HG02885 (cell line): ENCODE results near the gene ARL2.
"Not testable (repeated sequence)": the region's sequence is repeated elsewhere in the genome, so short reads cannot be mapped to it uniquely, and the experiment has no call there.

ENCODE experiments used
- ATAC-seq: cut with Tn5 transposase; IDR thresholded peaks from one replicate; pipeline ENCODE4 v1.9.1; 2021; ENCODE audit warnings: mild to moderate bottlenecking; ENCODE audit not compliant: unreplicated experiment, poor library complexity

The ARL2 gene

GRCh38 chr11:65003968-65004367 is 10.0 kb upstream of the ARL2 start:
- ATAC-seq = not testable (repeated sequence)

DNA sequence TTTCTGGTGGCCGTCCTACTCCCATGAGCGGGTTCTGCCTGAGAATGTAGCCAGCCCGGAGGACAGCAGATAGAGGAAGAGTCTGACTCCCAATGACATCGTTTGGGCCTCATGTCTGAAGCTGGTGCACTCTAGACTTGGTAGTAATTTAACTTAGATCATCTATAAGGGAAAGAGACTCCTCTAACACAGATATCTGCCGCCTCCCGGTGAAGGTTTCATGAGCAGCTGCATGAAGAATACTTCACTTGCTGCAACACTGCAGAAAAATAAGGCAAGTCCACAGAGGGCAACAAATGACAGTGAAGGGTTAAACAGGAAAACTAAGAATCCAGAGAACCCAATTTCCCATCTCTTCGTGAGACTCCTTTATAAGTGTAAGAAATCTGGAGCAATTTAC is 5.9 kb upstream of the ARL2 start:
- no peak for ATAC-seq

- ATAC-seq = no peak
Measured at GRCh38 chr11:65008873-65009272, 5.1 kb upstream of the ARL2 start.

GRCh38 chr11:65013130-65013887 is 651 bp upstream of the ARL2 start:
- ATAC-seq = peak; percentile 69

DNA sequence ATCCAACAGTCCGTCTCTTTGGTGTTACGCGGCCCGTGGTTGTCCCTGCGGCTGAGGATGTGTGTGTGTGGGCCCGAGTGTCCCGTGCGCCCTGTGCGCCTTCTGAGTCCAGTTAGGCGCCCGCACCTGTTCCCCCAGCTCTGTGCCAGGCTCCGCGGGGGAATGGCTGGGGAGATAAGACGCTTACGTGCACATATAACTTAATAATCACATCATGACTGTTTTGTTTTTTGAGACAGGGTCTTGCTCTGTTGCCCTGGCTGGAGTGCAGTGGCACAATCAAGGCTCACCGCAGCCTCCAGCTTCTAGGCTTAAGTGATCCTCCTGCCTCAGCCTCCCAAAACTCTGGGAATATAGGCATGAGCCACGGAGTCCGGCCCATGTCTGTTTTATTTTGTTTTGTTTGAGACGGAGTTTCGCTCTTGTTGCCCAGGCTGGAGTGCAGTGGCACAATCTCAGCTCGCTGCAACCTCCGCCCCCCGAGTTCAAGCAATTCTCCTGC is 817 bp downstream of the ARL2 start:
- no peak for ATAC-seq

DNA sequence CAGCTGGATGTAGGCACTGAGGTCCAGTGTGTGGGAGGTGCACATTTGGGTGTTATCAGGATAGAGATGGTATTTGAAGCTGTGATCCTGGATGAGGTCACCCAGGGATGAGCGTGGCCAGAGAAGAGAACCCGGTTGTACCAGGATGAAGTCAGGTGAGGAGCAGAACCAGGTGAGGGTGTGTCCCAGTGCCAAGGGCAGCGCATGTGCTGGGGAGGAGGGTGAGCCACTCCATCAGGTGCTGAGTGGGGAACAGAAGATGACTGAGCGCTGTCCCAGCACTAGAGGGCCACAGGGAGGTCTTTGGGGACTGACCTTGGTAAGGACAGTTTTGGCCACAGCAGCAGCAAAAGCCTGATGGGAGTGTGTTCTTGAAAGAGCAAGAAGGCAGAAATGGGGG is 2.7 kb downstream of the ARL2 start:
- ATAC-seq = no peak

DNA sequence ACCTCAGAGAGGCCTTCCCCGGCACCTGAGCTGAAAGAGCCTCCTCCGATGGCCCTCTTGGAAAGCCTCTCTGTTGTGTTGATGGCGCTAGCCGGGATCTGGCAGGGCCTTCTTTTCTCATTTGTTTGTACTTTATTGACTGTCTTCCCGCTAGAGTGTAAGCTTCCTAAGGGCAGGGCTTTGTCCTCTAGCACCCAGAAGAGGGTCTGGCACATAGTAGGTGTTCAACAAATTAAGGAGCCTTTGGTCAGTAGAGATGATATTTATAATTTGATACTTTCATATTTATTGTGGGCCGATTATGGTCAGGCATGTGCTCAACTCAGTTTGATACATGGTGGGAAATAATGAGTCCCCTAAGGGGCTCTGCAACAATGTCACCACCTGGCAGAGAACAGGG is 4.0 kb downstream of the ARL2 start:
- ATAC-seq = no peak

DNA sequence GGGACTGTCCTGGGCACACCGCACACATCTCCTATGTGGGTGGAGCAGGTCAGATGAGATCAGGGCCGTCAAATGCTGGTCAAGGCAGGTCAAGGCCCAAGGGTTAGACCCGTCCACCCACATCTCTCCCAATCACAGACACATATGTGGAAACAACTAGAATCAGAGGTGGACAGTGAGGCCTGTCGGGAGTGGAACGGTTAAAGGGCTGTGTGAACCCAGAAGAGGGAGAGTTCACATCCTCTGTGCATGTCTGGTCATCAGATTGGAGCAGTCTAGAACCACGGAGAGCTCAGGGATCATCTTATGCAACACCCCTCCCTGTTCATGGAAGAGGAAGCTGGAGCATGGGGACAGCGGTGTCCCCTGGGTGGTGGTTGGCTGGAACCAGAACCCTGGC is 5.9 kb downstream of the ARL2 start:
- ATAC-seq = no peak

DNA sequence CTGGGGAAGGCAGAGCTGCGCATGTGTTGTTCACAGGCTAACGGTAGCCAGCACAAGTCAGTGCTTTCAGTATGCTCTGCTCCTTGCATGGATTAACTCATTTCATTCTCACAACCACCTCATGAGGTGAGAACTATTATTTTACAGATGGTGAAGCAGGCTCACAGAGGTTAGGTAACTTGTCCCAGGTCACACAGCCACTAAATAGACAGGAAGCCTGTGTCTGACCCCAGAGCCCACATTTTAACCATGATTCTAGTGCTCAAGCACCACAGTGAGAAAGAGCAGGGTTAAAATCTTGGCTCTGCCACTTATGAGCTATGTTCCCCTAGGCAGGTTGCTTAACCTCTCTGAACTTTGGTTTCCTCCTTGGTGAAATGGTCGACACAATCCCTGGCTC is 7.0 kb downstream of the ARL2 start:
- no peak for ATAC-seq

- no peak for ATAC-seq
Measured at GRCh38 chr11:65021509-65021908, 7.5 kb downstream of the ARL2 start.

GRCh38 chr11:65023502-65023901 is 9.5 kb downstream of the ARL2 start:
- not testable (repeated sequence) for ATAC-seq

GRCh38 chr11:65026810-65027209 is 12.8 kb downstream of the ARL2 start:
- ATAC-seq = no peak

GRCh38 chr11:65027213-65028067 is 13.5 kb downstream of the ARL2 start, which contains the start of gene SNX15:
Gene SNX15 (plus strand): TSS chr11:65027439. CDS start chr11:65027538, 99 bp downstream.
- ATAC-seq = peak; percentile 85

GRCh38 chr11:65032216-65032615 is 18.3 kb downstream of the ARL2 start:
- no peak for ATAC-seq

DNA sequence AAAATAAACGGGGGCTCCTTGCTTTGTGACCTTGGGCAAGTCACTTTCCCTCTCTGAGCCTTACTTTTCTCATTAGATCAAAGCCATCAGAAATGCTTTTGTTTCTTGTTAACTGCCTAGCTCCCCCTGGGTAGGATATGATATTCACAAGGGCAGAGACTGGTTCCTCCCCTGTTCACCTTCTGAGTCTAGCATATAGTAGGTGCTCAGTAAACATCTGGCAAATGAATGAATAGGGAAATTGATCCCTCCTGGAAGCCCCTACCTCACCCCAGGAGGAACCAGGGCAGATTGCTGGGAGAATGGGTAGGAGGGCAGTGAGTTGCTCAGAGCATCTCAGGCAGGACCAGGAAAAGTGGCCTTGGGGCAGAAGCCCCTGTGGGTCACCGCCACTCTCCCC is 20.5 kb downstream of the ARL2 start:
- no peak for ATAC-seq

DNA sequence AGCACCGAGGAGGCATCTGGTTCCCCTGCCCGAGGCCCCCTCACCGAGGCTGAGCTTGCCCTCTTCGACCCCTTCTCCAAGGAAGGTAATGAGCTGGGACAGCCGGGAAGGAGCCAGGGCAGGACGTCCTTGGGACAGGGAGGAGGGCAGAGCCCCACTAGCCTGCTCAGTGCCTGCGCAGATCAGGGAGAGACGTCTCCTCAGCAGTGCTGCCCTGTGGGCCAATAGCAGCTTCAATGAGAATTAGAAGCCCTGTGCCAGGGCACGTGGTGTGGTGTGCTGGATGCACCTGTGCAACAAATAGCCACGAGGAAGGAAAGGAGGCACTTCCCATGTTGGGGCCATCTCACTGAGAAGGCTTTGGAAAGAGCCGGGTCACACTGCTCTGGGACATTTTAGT is 21.6 kb downstream of the ARL2 start:
- ATAC-seq = no peak

DNA sequence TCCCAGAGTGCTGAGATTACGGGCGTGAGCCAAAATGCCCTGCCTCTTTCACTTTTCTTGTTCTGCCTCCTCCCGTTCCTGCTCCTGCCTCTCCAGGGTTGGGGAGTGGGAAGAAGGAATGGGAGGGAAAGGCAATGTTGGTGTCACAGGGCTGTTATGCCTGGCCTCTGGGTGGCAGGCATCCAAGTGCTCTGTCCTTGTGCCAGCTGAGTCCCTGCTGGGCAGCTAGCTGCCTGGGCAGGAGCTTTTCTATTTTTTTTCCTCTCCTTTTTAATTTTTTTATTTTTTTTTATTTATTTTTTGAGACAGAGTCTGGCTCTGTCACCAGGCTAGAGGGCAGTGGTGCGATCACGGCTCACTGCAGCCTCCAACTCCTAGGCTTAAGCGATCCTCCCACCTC is 23.0 kb downstream of the ARL2 start:
- ATAC-seq = no peak

- no peak for ATAC-seq
Measured at GRCh38 chr11:65040520-65040846, 26.5 kb downstream of the ARL2 start.

DNA sequence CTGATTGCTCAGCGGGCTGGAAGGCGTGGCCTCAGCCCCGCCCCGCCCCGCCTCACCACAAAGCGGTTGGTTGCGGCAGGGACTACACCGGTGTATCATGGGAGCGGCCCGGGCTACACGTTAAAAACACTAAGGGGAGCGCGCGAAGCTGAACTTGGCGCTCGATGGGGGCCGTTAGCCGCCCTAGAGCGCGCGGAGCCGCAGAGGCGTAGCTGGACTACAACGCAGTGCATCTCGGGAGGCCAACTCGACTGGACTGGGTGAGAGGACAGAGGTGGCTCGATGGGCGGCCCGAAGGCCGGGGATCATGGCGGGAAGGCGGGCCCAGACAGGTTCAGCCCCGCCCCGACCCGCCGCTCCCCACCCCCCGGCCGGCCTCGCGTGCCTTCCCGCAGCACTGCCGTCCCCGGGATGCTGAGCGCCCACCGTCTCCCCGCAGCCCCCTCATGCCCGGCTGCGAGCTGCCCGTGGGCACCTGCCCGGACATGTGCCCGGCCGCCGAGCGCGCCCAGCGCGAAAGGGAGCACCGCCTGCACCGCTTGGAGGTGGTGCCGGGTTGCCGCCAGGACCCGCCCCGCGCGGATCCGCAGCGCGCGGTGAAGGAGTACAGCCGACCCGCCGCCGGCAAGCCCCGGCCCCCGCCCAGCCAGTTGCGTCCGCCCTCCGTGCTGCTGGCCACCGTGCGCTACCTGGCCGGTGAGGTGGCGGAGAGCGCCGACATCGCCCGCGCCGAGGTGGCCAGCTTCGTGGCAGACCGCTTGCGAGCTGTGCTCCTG is 27.1 kb downstream of the ARL2 start, which contains the start of gene SAC3D1:
Gene SAC3D1 (plus strand): TSS at position 364 of the 776 bp plus-strand sequence. CDS start 83 bp downstream, at position 447.
- peak; percentile 88 for ATAC-seq

GRCh38 chr11:65042891-65043290 is 28.9 kb downstream of the ARL2 start:
- ATAC-seq = no peak
